ENCODE measurements around the gene USP37.

Gene USP37

DNA sequence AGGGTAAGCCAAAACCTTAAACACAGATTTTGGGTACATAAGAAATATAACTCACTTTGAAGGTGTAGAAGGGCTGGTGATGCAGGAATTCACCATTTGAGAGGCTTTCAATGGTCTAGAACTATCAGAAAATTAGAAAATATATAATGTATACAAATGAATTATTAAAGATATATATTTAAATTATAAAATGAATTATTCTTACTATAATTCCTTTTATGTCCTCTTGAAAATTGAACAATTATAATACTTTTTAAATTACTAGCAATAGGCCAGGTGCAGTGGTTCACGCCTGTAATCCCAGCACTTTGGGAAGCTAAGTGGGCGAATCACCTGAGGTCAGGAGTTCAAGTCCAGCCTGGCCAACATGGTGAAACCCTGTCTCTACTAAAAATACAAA is 88.6 kb downstream of the USP37 start:
- no peak for DNase-seq (ENCODE audit: low read depth, low spot score)

DNA sequence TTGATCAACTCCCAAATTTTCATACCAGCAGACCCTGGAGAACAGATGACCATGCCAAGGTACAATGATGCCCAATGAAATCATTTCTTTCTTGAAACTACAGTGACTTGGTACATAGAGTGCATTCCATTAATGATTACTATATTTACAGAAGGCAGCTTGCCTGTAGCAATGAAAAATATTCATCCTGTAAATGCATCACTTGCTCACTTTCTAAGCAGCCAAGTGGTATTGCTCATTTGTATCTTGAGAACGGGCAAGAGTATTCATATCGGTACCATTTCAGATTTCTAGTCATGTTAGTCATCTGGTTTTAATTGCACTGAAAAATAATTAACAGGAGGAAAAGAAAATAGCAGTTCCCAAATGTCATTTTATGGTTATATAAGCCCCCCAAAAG is 89.6 kb downstream of the USP37 start:
- no peak for DNase-seq (ENCODE audit: low read depth, low spot score)
- H3K27ac ChIP-seq = no peak overlapping the region

More for the DNA sequence above, 88.6 kb downstream of the USP37 start:
- H3K27ac ChIP-seq = no peak overlapping the region

DNA sequence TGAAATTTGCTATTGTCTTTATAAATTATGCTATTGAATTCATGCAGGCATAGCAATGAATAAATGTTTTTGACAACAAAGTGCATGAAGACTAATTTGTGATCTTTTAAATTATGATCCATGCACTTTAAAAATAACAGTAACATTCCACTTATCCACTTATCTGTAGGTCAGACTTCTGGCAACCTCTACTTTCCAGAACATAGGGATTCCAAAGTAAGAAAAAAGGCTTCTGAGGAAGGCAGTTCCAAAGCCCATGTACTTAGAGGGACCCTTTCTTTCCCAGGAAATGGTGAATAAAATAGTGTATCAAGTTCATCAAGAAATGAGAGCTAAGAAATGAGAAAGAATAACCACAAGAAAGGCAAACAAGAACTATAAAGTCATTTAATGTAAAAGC is 90.9 kb downstream of the USP37 start:
- no peak overlapping the region for H3K27ac ChIP-seq

DNA sequence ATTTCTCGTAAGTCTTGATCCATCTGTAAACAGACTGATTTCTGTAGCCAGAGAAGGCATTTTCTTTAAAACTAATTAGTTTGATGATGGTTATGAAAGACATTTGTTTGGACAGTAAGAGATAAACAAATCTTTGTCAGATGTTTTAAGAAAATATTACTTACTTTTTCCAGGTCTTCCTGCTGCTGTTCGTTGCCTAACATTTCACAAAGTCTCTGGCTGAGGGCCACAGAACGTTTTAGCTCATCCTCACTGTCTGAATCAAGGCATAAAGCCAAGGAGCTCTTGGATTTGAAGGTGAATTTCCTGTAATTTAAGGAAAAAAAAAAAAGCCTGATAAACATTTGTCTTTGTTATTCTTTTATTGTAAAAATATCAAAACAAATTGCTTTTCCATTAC is 91.5 kb downstream of the USP37 start:
- DNase-seq (ENCODE audit: low read depth, low spot score) = no peak
- no peak overlapping the region for H3K27ac ChIP-seq

More for the DNA sequence above, 90.9 kb downstream of the USP37 start:
- DNase-seq (ENCODE audit: low read depth, low spot score) = no peak

DNA sequence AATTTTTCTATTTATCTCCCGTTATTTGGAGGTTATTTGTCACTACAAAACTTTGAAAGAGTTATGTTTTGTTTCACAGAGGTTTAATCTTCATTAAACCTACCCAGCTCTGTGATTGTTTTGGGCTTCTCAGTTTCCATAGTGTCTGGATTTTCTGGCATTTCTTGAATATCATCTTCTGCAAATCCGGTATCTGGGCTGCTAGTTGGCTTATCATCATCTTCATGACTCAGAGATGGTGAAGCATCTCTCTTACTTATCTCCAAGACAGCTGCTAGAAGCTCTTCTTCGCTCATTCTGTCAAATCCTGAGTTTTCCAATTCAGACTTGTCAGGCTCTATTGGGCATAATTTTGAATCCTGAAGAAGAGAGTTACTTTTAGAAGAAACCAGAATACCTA is 93.6 kb downstream of the USP37 start:
- no peak for DNase-seq (ENCODE audit: low read depth, low spot score)
- H3K27ac ChIP-seq = no peak overlapping the region

DNA sequence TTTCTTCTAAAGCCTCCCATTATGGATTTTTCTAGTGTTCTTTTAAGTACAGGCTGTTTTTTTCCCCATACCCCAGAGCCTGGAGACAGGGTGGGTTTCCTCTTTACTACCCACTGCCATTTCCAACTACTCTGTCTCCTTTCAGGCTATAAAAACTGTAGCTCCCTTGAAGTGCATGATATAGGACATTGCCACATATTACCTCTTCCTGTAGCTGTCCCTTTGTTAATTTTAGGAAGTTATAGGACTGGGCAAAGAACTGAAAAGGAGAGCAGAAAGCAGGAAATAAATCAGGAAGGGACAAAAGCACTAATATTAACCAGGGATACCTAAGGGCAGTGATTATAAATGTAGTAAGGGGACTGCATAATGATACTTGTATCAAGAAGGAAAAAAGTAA is 95.2 kb downstream of the USP37 start:
- H3K27ac ChIP-seq = no peak overlapping the region
- no peak for DNase-seq (ENCODE audit: low read depth, low spot score)

DNA sequence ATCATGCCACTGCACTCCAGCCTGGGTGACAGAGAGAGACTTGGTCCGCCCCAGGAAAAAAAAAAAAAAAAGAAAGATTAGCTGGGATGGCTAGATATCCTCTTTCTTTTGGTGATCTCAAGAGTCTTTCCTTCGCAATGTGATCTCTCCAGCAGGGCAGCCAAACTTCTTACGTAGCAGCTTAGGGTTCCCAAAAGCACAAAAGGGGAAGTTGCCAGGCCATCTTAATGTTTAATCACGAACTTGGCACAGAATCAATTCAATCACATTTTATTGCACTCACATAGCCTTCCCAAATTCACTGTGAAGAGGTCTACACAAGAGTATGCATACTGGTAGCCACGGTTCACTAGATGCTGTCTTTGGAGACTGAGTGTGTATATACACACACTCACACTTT is 96.2 kb downstream of the USP37 start:
- no peak overlapping the region for H3K27ac ChIP-seq
- no peak for DNase-seq (ENCODE audit: low read depth, low spot score)

DNA sequence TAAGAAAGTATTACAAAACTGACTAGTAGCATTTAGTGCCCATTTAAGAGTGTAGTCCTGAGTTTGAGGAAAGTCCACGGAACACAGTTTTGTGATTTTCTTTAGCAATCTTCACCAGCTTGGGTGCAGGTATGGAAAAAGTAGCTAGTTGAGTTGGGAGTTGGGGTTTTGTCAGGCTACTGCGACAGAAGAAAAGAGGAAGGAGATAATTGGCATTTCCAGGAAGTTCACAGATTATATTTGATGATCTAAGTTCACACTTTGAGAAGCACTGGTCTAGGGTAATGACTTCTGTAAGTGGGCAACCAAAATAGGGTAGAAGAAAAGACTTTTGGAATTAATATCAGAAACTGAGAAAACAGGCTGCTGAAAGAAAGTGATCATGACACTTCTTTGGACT is 97.1 kb downstream of the USP37 start:
- no peak for DNase-seq (ENCODE audit: low read depth, low spot score)
- no peak overlapping the region for H3K27ac ChIP-seq

DNA sequence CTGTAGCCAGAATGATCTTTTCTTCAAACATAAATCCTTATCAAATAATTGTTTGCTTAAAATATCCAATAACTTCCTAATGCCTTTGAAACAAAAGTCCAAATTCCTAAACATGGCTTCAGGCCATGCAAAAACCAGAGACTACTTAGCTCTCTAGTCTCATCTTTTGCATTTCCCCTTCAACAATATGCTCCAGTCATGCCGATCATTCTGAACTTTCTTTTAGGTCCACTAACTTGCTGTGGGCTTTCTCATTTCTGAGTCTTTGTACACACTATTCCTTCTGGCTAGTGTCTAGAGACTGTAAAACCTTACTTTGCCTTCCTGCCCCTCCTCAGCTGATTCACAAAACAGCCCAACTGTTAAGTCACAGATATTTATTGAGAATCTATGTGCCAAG is 97.7 kb downstream of the USP37 start:
- DNase-seq (ENCODE audit: low read depth, low spot score) = no peak
- no peak overlapping the region for H3K27ac ChIP-seq

DNA sequence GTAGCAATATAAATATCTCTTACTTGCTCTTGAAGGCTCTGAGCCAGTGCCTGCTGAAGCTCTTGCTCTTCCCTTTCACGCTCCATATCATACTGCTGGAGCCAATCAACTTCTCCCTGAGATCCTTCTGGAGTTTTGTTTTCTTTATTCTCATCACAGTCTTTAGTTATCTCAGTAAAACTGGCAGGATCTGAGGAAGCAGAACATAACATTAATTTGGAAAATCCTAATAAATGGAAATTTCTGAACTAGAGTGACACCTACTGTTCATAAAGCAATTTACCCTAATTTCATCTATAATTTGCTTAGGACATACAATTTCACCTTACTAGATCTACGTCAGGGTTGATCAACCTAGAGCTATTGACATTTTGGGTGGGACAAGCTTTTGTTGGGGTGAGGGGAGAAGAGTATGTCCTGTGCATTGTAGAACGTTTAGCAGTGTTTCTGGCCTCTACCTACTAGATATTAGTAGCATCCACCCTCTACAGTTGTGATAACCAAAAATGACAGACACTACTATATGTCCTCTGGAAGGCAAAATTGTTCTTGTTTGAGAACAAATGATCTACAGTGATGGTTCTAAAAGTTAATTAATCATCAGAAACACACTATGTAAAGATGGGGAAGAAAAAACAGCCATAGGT is 102.0 kb downstream of the USP37 start:
- no peak for DNase-seq (ENCODE audit: low read depth, low spot score)

DNA sequence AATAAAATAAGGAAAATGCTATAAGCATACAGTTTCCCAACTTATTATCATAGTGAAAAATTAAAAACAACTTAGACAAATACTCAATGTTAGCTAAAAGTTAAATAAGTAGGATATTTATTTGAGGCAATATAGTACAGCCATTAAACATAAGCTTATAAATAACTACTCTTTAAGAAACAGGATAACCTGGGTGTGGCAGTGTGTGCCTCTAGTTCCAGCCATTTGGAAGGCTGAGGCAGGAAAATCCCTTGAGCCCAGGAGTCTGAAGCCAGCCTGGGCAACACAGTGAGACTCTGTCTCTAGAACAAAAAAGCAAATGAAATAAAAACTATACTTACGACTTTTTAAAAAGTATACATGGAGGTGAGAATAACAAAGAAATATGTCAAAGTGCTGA is 109.6 kb downstream of the USP37 start:
- H3K27ac ChIP-seq = no peak overlapping the region

More for the DNA sequence above, 102.0 kb downstream of the USP37 start:
- no peak overlapping the region for H3K27ac ChIP-seq

DNA sequence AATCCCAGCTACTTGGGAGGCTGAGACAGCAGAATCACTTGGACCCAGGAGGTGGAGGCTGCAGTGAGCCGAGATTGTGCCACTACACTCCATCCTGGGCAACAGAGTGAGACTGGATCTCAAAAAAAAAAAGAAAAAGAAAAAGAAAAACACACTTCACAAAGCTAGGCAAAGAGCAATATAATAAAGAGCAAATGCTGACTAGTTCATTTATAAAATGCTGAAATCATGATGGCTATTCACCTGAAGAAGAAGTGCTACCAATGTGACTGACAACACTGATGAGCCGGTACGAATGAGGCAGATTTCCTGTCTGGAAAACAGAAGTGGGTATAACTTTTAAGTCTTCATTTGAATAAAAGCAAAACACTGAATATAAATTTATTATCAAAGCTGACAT is 111.3 kb downstream of the USP37 start:
- H3K27ac ChIP-seq = no peak overlapping the region

More for the DNA sequence above, 109.6 kb downstream of the USP37 start:
- DNase-seq (ENCODE audit: low read depth, low spot score) = no peak

DNA sequence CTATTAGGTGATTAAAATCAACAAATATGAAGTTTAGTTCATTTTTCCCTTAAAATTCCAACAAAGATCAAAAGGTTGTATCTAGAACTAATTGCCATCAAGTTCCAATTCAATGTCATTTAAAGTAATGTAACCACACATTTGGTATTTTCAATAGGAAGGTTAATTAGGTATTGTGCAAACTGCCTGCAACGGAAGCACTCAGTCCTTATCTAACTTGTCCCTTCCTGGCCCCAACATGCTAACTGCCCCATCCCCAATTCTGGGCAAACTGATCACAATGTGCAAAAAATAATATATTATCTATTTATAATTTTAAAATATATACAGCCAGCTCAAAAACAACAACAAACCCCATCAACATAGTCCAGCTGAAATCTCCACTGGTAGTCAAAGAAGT is 116.1 kb downstream of the USP37 start:
- no peak overlapping the region for H3K27ac ChIP-seq

More for the DNA sequence above, 111.3 kb downstream of the USP37 start:
- DNase-seq (ENCODE audit: low read depth, low spot score) = no peak

DNA sequence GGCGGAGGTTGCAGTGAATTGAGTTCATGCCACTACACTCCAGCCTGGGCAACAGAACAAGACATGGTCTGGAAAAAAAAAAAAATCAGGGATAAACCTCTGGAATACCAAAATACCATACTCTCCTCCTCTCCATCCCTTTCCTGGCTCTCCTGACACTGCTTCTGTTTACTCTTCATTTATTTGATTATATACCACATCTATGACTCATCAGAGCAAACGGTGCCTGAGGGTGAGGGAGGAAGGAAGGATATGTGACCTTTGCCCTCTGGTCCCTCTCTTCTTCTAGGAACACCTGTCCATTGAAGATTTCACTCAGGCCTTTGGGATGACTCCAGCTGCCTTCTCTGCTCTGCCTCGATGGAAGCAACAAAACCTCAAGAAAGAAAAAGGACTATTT is 119.2 kb downstream of the USP37 start:
- H3K27ac ChIP-seq = no peak overlapping the region
- DNase-seq (ENCODE audit: low read depth, low spot score) = no peak

More for the DNA sequence above, 116.1 kb downstream of the USP37 start:
- DNase-seq (ENCODE audit: low read depth, low spot score) = no peak

DNA sequence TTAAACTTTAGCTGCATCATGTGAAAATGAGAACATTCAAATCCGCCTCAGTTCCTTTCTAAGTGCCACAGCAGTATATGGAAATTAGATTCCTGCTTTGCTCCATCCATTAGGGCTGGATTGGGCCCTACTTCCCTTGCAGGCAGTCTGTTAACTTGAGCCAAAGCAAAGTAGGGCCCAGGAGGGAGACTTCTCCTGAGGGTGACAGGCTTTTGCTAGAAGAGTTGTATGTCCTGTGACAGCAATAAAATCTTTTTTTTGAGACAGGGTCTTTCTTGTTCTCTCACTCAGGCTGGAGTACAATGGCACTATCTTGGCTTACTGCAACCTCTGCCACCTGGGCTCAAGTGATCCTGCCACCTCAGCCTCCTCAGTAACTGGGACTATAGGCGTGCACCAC is 121.1 kb downstream of the USP37 start:
- DNase-seq (ENCODE audit: low read depth, low spot score) = no peak
- no peak overlapping the region for H3K27ac ChIP-seq

DNA sequence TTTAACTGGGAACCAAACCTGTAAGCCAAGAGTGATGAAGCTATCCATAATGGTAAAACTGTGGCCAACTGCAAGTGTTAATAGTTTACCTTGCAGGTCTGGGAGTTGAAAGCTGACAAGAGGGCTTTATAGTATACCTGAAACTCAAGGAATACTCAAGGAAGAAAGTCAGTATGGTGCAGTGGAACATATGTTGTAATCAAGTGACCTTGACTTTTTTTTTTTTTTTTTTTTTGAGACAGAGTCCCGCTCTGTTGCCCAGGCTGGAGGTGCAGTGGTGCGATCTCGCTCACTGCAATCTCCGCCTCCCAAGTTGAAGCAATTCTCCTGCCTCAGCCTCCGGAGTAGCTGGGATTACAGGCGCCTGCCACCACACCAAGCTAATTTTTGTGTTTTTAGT is 121.6 kb downstream of the USP37 start:
- no peak overlapping the region for H3K27ac ChIP-seq
- no peak for DNase-seq (ENCODE audit: low read depth, low spot score)

DNA sequence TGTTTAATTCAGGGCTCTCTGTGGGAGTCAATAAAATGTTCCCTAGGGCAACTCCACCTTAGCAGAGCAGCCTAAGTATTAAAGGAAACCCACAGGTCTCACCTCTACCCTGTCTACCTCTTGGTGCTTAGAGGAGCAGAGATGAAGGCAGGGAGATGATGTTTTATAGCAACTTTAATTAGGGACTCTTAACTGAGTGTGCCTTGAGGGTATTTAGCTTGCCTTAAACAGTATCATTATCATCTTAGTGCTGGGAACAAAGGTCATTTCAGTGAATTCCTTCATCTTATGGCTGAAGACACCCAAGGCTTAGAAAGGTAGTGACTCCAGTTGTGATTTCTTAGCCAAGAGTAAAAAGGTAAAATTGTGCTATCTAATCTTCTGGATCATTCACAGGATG is 122.5 kb downstream of the USP37 start:
- H3K27ac ChIP-seq = no peak overlapping the region
- no peak for DNase-seq (ENCODE audit: low read depth, low spot score)

DNA sequence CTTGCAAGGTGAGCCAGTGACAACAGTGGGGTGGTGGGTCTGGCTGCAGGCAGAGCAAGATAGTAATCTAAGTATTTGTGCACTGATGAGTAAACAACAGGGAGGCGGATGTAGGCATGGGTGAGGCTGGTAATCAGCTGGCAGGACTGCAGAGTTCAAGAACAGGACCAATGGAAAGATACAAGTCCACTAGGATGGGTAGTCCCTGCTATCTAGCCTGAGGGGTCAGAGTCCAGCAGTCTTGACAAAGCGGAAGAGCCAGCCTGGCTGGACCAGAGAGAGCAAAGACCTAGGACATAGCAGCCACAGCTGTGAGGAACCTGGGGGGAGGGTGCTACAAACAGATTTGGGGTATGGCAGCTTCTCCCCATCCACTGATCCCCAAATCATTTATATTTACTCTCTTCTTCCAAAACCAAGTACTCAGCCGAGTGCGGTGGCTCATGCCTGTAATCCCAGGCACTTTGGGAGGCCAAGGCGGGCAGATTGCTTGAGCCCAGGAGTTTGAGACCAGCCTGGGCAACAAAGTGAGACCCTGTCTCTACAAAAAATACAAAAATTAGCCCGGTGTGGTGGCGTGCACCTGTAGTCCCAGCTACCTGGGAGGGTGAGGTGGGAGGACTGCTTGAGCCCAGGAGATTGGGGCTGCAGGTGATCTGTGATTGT is 123.3 kb downstream of the USP37 start:
- no peak overlapping the region for H3K27ac ChIP-seq
- DNase-seq (ENCODE audit: low read depth, low spot score) = no peak

DNA sequence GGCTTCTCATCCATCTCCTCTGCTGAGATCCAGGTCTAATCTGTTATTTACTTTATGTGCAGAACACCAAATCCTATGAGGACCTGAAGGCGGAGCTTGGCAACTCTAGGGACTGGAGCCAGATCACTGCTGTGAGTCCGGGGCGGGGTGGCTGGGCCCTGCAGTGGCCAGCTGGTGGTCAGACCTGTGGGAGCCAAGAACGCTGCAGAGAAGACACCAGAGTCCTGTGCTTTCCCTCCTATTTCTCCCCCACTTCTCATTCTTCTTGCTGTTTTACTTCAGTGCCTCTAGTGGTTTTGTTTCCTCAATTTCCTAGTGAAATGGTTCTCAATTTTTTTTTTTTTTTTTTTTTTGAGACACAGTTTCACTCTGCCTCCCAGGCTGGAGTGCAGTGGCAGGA is 129.6 kb downstream of the USP37 start:
- no peak for DNase-seq (ENCODE audit: low read depth, low spot score)
- H3K27ac ChIP-seq = no peak overlapping the region

DNA sequence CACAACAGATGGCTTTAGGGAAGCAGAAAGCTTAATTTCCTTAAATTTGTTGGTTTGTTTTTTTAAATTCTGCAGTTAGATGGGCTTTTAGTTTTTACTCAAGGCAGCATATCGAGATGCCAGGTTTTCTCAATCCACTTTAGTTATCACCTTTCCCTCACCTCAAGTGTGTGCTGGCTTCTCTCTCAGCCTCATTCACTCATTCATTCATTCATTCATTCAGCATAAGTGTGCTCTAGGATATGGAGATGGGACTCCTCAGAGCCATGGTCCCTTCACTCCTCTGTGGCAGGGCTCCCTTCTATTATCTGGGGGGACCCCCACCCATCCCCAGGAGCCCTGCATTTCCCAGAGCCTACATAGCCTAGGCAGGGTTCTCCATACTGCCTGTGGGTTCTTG is 130.2 kb downstream of the USP37 start:
- DNase-seq (ENCODE audit: low read depth, low spot score) = no peak
- no peak overlapping the region for H3K27ac ChIP-seq

DNA sequence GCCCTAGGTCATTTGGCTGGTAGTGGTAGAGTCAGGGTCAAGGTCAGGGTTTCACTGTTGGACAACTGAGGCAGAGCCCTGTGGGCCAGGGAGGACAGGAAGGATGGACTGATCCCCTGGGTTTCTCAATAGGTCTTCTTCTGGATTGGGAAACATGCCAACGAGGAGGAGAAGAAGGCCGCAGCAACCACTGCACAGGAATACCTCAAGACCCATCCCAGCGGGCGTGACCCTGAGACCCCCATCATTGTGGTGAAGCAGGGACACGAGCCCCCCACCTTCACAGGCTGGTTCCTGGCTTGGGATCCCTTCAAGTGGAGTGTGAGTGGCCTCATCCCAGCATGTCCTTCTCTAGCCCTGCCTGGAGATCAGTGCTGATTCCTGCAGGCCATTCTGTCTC is 131.2 kb downstream of the USP37 start:
- no peak for DNase-seq (ENCODE audit: low read depth, low spot score)
- H3K27ac ChIP-seq = no peak overlapping the region
